Stimulated activated CD8-positive, alpha-beta memory T cell treated with anti-CD3 and anti-CD28 coated beads, Interleukin-7, amount 100 ng/mL, for 1 hour (primary cell): Measurements from ENCODE around the gene FGF1.

Source experiments
- DNase-seq, 2 donors: peaks; one replicate each; pipeline ENCODE4 v3.0.0-alpha.2; 2020; ENCODE audit warnings: low read depth in 2 of 2

The FGF1 gene

DNA sequence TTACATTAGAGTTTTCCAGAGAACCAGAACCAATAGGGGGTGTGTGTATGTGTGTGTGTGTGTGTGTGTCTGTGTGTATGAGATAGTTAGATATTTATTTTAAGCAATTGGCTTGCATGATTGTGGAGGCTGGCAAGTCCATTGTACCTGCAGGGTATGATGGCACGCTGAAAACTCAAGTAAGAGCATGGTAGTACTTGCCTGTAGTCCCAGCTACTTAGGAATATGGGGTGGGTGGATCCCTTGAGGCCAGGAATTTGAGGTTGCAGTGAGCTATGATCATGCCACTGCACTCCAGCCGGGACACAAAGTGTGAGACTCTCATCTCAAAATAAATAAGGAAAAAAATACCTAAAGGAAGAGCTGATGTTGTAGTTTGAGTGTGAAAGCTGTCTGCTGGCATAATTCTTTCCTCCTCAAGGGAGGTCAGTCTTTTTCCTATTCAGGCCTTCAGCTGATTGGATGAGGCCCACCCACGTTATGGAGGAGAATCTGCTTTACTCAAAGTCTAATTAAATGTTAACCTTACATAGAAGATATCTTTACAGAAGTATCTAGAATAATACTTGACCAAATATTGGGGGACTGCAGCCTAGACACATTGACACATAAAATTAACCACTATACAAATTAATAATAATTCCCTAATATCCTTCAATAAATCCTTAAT is 107.6 kb downstream of the FGF1 start:
- DNase-seq, result no peak

DNA sequence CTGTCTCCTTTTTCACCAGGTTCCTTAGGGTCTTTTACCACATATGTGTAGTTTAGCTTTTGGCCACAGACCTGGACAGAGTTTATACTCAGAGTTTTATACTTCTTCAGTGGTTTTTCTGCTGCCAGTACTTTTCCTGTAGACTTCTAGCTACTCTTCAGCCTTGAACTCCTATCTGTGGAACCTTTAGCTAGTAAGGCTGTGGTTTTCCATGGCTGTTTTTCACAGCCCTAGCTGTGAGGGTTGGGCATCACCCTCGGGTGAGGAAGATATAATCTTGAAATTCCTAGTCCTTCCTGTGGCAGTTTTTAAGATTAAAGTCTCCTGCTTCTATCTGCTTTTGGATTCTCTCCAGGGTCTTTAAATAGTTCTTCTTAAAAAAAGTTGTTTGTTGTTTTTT is 109.1 kb downstream of the FGF1 start:
- DNase-seq, result no peak

DNA sequence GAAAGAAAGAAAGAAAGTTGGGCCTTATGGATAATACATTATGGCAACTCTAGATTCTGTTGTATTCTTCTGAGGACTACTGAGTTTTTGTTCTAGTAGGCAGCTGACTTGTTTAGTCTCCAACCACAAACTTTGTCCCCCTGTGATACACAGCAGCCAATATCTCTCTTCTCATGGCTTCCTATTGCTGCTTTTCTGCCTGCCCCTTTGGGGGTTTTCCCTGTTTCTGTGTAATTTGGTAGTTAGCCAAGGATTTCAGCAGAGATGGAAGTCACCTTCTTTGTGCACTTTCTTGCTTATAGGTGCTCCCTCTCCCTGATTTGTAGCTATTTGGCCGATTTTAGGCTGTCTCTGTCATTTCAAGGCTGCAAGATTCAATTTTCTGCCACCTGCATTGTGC is 109.6 kb downstream of the FGF1 start:
- DNase-seq, result no peak

DNA sequence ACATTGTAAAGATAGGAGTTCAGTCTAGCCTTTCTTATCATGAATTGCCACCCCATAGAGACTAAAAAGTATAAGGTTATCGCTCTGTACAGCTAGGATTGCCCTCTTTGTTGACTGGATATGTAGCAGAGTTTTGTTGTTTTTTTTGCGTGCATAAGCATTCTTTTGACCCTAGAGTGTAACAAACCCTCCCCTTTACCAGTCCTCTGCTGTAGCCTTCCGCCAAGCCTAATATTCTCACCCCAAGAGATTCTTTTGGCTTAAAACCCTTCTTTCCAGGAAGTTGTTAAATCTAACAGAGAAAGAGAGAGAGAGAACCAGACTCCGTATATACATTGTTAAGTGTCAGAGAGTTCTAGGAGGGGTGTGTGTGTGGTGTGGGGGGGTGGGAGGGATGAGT is 113.9 kb downstream of the FGF1 start:
- no peak for DNase-seq

DNA sequence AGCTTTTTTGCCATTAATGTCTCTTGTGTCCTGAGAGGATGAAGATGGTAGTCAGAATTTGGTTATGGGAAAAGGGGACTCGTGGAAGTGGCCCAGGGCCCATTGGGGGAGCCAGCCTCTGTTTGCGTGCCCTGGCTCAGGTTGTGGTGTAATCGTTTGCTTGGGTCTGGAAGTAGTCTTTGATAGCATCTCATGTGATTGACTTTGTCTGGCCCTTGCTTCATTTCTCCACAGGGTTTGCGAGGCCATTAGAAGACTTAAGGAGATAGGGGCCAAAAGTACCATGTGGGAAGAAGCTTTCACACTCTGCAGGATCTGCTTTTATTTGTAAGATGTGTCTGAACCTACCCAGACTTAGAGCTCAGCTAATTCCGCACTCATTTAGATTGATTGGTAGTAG is 114.5 kb downstream of the FGF1 start:
- no peak for DNase-seq

DNA sequence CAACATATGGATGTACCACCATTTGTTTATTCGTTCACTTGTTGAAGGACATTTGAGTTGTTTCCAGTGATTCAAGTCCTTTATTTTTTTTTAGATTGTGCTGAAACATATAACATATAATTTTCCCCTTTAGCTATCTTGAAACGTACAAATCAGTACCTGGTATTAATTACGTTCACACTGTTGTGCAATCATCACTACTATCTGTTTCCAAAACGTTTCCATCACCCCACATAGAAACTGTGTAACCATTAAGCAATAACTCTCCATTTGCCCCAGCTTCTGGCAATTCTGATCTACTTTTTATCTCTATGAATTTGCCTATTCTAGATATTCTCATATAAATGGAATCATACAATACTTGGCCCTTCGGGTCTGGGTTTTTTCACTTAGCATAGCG is 116.0 kb downstream of the FGF1 start:
- DNase-seq, result no peak

DNA sequence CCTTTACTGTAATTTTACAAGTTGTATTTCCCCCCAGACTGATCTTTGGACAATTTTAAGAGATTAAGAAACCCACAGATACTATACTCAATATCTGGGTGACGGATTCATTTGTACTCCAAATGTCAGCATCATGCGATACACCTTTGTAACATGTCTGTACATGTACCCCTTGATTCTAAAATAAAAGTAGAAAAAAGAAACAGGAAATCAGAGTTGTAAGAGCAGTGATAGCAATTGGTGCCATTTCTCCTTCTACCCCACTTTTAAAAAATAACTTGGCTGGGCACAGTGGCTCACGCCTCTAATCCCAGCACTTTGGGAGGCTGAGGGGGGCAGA is 116.9 kb downstream of the FGF1 start:
- no peak for DNase-seq

DNA sequence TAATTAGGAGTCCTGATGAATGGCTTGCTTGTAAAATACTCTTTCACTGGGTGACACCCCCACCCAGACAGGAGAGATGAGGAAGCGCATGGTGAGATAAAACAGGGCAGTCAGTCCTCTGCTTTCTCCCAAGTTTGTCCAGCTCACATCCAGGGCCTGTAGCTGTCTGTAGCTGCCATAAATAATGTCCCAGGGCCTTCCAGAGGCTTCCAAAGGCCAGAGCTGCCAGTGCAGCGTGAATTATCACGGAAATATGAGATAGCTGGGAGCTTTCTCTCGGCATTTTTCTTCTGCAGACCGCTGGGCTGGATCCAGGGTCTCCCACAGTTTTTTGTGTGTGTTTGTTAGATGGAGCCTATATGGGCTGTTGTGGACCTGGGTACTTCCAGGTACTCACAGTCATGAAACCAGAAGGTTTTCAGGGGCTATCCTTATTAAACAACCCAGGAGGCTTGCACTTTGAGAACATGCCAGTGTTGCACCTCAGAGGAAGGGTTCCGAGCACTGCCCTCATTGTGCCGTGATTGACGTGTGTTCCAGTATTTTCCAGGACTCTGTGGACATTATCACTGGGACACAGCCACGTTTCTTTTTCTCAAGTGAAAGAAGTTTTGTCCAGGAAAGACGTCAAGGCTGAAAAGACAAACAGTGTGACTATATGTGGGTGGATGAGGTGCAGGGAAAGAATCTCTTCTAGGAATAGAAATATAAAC is 117.5 kb downstream of the FGF1 start:
- DNase-seq, result no peak

DNA sequence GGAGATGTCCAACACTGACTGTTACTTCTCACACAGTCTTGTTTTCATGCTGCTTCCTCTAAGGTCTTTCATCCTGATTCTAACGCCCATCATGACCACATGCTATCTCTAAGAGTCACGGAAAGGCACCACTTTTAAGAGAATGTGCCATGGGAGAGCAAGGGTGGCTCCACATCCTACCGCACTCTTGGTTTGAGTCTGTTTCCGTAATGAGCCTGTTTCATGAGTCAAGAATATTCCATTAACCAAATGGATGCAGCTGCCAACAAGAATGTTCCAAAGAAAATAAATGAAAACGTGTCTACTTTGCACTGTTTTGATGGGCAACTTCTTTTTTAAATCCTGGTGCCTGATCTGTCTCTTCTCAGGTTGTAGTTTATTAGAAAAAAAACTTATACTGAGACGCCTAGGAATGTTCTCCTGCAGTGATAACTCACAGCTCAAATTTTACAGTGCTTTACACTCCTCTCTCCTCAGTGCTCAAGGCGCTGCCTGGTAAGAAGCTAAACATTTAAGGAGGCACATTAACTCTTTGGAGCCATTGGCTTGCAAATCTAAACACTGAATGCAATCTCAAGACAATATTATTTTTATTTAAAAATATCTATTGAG is 124.3 kb downstream of the FGF1 start:
- DNase-seq, result no peak

DNA sequence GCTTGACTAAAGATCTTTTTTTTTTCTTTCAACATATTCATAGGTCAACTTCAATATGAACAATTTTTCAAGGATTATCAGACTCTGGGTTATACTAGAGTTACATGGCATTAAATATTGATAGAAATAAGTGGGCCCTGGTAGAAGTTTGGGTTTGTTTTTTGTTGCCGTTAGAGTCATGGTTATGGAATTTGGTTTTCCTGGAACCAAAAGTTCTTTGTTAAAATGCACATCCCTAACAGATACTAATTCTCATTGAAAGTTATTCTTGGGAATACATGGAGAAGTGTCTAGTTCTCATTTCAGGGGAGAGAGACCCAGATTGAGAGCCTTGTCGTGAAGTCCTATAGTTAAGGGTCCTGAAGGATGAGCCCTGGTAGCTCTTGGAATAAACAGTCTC is 124.9 kb downstream of the FGF1 start:
- no peak for DNase-seq

DNA sequence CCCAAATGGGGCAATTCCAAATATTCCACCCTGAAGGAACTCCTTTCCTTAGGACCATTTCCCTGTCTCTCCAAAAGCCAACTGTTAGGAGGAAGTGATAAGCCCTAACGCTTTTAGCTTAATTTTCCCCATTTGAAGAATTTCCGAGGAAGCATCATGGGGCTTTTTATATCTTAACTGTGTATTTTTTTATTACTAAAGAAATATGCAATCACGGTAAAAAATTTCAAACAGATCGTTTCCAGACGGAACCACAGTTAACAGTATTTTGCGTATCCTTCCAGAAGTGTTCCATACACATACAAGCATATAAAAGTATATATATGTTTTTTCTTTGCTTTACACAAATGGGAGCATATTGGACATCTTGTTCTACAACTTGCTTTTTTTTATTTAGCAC is 133.8 kb downstream of the FGF1 start:
- DNase-seq, result no peak

DNA sequence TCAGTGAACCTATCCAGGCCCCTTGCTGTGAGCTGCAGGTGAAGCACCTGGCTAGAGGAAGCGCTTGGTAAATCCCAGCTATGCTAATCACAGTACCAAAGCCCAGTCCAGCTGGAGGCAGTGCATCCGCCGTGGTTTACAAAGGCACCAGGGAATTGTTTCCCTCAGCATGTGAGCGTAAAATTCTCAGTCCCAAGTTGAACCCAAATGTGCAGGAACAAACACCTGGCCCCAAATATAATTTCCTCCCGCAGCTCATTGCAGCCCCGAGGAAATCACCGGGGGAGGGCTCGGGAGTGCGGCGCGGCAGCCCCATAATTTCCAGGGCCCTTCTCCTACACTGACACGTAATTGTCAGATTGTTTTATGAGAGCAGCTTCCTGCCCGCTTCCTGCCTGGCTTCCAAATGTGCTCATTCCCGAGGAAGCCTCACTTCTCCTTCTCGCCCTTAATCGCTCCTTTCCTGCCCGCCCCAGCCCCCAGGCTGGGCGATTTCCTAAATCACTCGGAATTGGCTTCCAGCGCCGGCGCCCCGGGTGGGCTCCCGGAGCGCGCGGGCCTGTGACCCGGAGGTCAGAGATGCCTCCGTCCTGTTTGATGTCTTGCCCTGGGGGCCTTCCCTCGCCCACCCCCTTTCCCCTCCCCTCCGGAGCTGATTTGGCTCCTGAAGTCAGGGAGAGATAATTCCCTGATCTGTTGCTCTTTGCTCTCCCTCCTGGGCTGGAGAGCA is 134.4 kb downstream of the FGF1 start:
- no peak for DNase-seq

DNA sequence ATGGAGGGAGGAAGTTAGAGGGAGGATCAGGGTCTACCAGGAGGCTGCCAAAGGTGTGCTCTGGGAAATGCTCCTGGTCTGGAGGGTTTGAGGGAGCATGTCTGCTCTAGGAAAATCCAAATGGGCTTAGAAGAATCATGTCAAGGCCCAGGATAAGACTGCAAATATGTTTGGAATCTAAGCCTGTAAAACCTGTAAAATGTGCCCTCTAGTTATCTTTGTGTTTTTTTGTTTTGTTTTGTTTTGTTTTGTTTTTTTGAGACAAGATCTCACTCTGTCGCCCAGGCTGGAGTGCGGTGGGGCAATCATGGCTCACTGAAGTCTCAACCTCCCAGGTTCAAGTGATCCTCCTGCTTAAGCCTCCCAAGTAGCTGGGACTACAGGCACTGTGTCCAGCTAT is 135.4 kb downstream of the FGF1 start:
- no peak for DNase-seq

DNA sequence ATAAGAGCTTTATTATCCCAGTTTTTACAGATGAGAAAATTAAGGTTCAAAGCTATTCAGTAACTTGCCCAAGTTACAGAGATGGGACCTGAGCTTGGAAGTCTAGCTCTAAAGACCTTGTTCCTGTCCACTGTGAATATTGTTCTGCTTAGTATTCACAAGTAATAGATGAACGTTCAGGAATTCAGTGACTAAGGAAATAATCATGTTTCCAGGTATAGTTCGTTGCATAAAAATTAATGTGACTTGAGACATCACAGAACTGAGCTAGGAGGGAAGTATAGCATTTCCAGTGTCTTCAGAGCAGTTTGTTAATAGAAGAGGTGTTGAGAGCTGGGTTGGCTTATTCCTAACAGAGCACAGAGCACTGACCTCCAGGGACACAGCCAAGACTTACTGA is 136.1 kb downstream of the FGF1 start:
- DNase-seq, result no peak

DNA sequence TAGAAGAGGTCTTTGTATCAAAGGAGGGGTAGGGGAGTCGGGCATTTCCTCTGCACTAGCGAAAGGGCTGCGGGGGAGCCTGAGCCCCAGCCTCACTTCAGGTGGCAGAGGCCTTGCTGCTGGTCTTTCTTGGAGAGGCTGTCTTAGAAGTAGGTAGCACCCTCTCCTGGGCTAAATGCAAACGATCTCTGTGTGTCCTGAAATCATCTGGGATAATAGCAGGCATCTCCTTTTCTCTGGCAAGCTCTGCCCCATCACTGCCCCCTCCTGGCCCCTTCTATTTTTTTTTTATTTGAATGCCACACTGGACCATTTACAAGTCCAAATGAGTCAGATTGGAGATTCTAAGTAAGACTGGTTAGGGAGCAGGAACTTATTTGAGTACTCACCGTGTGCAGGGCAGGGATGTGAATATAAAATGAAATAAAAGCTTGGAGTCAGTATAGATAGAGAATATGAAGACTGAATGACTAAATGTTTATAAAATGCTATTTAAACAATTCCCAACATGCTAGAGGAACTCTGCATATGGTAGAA is 137.1 kb downstream of the FGF1 start:
- DNase-seq, result no peak

DNA sequence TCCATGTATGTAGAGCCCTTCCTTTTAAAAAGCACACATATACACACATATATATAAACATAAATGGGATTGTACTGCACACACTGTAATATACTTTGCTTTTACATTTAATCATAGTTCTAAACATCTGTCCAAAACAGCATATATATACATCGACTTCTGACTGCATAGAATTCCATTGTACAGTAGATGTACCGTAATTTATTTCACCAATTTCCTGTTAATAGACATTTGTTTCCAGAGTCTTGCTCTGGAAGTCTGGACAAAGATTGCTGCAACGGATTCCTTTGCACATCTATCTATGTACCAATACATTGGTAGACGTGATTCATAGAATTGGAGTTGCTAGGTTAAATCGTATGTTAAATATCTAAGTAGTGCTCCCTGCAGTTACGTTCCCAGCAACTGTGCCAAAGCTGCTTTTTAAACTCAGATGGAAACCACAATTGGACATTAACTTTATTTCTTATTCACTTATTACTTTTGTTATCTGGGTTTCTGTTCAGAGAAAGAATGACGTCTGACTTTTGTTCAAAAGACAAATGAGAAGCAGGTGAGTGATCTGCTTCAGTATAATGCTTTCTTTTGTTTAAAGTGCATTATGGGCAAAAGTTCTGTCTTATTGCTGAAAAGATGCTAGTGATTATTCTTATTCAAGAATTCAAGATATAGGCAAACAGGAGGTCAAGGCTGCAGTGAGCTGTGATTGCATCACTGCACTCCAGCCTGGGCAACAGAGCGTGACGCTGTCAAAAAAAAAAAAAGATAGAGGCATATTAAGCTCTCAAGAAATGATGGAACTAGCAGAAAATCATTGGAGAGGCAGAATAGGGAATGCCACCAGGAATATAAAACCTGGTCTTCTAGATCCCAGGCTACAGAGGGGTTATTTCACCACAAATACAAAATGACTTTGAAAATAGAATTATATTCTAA is 138.2 kb downstream of the FGF1 start:
- DNase-seq, result no peak

DNA sequence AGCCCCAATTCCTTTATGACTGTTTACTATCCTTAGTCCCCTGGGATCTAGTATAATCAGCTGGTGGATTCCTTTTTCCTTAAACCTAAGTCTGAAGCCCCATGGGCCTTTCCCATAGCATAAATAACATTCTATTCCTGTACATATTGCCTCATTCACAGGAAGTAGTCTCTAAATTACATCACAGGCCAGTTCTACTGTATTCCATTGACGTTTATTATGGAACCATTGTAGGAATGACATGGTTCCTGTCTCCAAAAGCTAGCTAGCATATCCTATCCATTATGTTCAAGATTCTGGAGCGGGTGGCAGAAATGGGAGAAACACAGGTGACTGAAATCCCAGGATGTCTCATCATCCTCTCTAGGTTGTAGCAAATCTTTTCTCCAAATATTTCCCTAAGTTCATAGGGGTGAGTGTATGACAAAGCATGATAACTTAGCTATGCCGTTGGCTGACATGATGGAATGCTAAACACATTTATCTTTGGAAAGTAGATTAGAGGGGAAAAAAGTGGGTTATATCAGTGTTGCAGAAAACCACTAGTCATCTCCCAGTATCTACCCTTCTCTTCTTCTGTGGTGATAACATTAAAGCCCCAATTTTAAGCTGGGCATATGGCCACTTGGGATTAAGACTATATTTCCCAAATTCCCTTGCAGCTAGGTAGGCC is 140.1 kb downstream of the FGF1 start:
- no peak for DNase-seq

DNA sequence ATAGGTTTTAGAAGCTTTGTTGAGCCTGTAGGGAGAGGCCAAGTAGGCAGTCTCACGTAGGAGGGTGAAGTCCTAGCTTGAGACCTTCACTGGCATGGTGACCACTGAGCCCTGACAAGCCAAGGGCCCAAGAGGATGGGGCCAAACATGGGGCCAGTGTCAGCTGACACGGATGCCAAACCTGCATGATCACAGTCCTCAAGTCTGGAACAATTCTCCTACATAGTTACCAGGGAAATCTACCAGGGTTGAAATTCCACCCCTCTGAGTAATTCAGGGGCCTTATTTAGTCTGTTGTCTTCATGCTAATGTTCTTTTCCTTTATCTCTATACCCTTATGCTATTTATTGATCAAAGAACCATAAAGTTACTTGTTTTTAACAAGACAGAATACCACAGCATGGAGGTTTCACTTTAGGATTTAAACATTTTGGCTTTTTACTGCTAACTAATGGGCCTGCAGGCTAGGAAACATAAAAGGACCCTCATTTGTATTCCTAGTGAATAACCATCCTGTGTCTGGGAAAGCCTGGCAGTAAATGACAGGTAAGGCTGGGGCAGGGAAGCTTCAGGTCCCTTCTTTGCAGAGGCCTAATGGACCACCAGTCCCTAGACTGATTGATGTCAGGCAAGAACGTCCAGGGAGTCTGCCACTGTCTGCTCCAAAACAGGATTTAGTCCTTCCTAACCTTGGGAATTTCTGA is 140.8 kb downstream of the FGF1 start:
- DNase-seq, result no peak

DNA sequence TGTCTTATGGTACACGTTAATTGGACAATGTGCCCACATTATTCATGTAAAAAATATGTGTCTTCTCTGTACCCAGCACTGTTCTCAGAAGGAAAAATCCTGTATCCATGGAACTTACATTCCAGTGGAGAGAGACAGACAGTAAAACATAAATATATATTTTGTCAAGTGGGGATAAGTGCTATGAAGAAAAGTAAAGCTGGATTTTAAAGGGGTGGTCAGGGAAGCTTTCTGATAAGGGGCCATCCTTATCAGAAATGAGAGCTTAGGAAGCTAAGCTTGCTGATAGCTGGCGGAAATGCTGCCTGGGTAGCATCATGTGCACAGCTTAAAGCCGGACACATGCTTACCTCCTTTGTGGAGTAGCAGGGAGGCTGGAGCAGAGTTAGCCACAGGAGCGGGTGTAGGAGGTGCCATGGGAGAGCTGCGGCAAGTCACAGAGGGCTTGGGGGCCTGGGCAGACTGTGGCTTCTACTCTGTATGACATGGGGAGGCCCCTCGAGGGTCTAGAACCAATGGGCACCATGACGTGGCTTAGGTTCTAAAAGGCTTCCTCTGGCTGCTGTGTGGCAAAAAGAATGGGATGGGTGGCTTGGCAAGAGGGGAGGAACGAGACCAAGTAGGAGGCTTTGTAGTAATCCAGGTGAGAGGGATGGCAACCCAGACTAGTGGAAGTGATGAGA is 141.7 kb downstream of the FGF1 start:
- no peak for DNase-seq

DNA sequence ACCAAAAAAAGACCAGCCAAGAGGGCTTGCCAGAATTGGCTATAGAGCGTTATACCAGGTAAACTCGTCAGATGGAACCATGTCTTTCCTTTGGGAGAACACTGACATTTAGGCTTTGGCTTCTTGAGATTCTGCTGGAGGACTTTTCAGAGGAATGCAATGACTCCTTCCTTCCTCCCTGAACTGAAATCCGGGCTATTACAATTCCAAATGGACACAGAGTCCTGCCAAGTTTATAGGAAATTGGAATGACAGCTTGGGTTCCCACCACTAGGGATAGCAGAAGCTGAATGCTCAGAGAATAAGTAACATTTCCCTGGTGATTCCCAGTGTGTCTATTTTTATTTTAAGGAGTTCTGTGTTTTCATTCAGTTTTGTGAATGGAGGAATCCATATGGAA is 143.0 kb downstream of the FGF1 start:
- DNase-seq, result no peak
